GM19395 (cell line): ENCODE results near the gene ATF7.
"Not testable (repeated sequence)": the region's sequence is repeated elsewhere in the genome, so short reads cannot be mapped to it uniquely, and the experiment has no call there.

ENCODE experiments used
- ATAC-seq: cut with Tn5 transposase; IDR thresholded peaks from one replicate; pipeline ENCODE4 v1.9.1; 2021; ENCODE audit warnings: mild to moderate bottlenecking, moderate library complexity; ENCODE audit not compliant: unreplicated experiment

The ATF7 gene

GRCh38 chr12:53625946-53626701 lies at the start of gene ATF7:
TSS of gene ATF7 (minus strand) at chr12:53626382. CDS start at chr12:53601000, 25,382 bp downstream.
- peak; percentile 97 for ATAC-seq

- no peak for ATAC-seq
Measured at GRCh38 chr12:53674977-53675700, 49.0 kb upstream of the ATF7 start.

- no peak for ATAC-seq
Measured at GRCh38 chr12:53670971-53671370, 44.8 kb upstream of the ATF7 start.

- no peak for ATAC-seq
Measured at GRCh38 chr12:53670308-53670707, 44.1 kb upstream of the ATF7 start.

GRCh38 chr12:53667080-53667479 lies 40.9 kb upstream of the ATF7 start:
- ATAC-seq, result no peak

- ATAC-seq, result no peak
Measured at GRCh38 chr12:53664936-53665335, 38.8 kb upstream of the ATF7 start.

- no peak for ATAC-seq
Measured at GRCh38 chr12:53664191-53664590, 38.0 kb upstream of the ATF7 start.

- no peak for ATAC-seq
Measured at GRCh38 chr12:53660041-53660440, 33.9 kb upstream of the ATF7 start.

GRCh38 chr12:53659571-53659981 lies 33.4 kb upstream of the ATF7 start:
- no peak for ATAC-seq

GRCh38 chr12:53659011-53659551 lies 32.9 kb upstream of the ATF7 start:
- ATAC-seq, result no peak

- no peak for ATAC-seq
Measured at GRCh38 chr12:53657041-53657440, 30.9 kb upstream of the ATF7 start.

GRCh38 chr12:53653595-53653994 lies 27.4 kb upstream of the ATF7 start:
- ATAC-seq, result no peak

- ATAC-seq, result no peak
Measured at GRCh38 chr12:53652366-53652765, 26.2 kb upstream of the ATF7 start.

GRCh38 chr12:53651737-53652136 lies 25.6 kb upstream of the ATF7 start:
- no peak for ATAC-seq

- not testable (repeated sequence) for ATAC-seq
Measured at GRCh38 chr12:53646300-53646699, 20.1 kb upstream of the ATF7 start.

GRCh38 chr12:53645165-53645564 lies 19.0 kb upstream of the ATF7 start:
- no peak for ATAC-seq

- no peak for ATAC-seq
Measured at GRCh38 chr12:53644133-53644532, 18.0 kb upstream of the ATF7 start.

- no peak for ATAC-seq
Measured at GRCh38 chr12:53643232-53643979, 17.2 kb upstream of the ATF7 start.

GRCh38 chr12:53638057-53638456 lies 11.9 kb upstream of the ATF7 start:
- ATAC-seq, result no peak

- no peak for ATAC-seq
Measured at GRCh38 chr12:53636641-53637040, 10.5 kb upstream of the ATF7 start.

- not testable (repeated sequence) for ATAC-seq
Measured at GRCh38 chr12:53635708-53636107, 9.5 kb upstream of the ATF7 start.
